HepG2 (cell line): ENCODE data around the gene MYLK3. TPM values are rescaled to one million over a fixed set of nuclear protein-coding genes. Genes with fewer than 3 reads are reported as not detected.

ENCODE experiments used
- ATF2 ChIP-seq: sonication (generic); formaldehyde crosslinking; IDR thresholded peaks from 2 replicates; pipeline ENCODE4 v1.4.0; 2020; ENCODE audit warnings: missing genetic modification reagents
- ATF3 ChIP-seq: sonication (generic); formaldehyde crosslinking; IDR thresholded peaks from 2 replicates; pipeline ENCODE4 v1.4.0; 2020; ENCODE audit warnings: missing genetic modification reagents
- ATF6 ChIP-seq: sonication (generic); formaldehyde crosslinking; conservative IDR thresholded peaks from 2 replicates; pipeline ENCODE4 v1.4.0; 2020; ENCODE audit warnings: missing genetic modification reagents
- BCLAF1 ChIP-seq: fragments of 450-650 bp; IDR thresholded peaks from 2 replicates; pipeline ENCODE4 v1.6.1; 2017; ENCODE audit warnings: mild to moderate bottlenecking
- FOXA1 ChIP-seq, 2 experiments: fragments of 450-650 bp in 1 of 2; sonication (generic) in 1 of 2; formaldehyde crosslinking in 1 of 2; IDR thresholded peaks; 2 replicates each; pipeline versions ENCODE4 v1.4.0 to v1.6.1; 2016 to 2020; ENCODE audit warnings: missing genetic modification reagents in 1 of 2
- LCORL ChIP-seq, 2 experiments: fragments of 450-650 bp in 1 of 2; sonication (generic) in 1 of 2; formaldehyde crosslinking in 1 of 2; IDR thresholded peaks; 2 replicates each; pipeline versions ENCODE4 v1.5.0 to v1.6.1; 2017 to 2020; ENCODE audit warnings: antibody characterized with exemption in 1 of 2, missing genetic modification reagents in 1 of 2
- MAZ ChIP-seq, 2 experiments: sonication (generic) in 1 of 2; formaldehyde crosslinking in 1 of 2; IDR thresholded peaks; 2 replicates each; pipeline versions ENCODE4 v1.5.0 to v1.6.1; 2012 to 2020; ENCODE audit warnings: low read depth in 2 of 2, mild to moderate bottlenecking in 2 of 2, borderline replicate concordance in 1 of 2, improper control_type of control experiment in 1 of 2, low read length in 1 of 2, missing genetic modification reagents in 1 of 2, moderate library complexity in 1 of 2
- MED1 ChIP-seq: sonication (generic); formaldehyde crosslinking; IDR thresholded peaks from 2 replicates; pipeline ENCODE4 v1.4.0; 2020; ENCODE audit warnings: missing genetic modification reagents
- MZF1 ChIP-seq: sonication (generic); formaldehyde crosslinking; IDR thresholded peaks from 2 replicates; pipeline ENCODE4 v1.8.1; 2023; ENCODE audit warnings: mild to moderate bottlenecking, missing genetic modification reagents, borderline replicate concordance
- PPARG ChIP-seq: conservative IDR thresholded peaks from 2 replicates; pipeline ENCODE4 v1.6.1; 2016; ENCODE audit warnings: missing biosample characterization, missing genetic modification reagents
- RBFOX2 ChIP-seq: fragments of 200-400 bp; formaldehyde crosslinking; IDR thresholded peaks from 2 replicates; pipeline ENCODE4 v1.6.1; 2017; ENCODE audit warnings: low read depth, mild to moderate bottlenecking, low read length
- SNRNP70 ChIP-seq: fragments of 200-400 bp; formaldehyde crosslinking; IDR thresholded peaks from 2 replicates; pipeline ENCODE4 v1.6.1; 2017; ENCODE audit warnings: mild to moderate bottlenecking, low read depth, low read length, moderate library complexity
- SOX13 ChIP-seq, 3 experiments: fragments of 450-650 bp in 1 of 3; sonication (generic) in 1 of 3; formaldehyde crosslinking in 1 of 3; IDR thresholded peaks in 2 of 3; conservative IDR thresholded peaks in 1 of 3; 2 replicates each; pipeline versions ENCODE4 v1.5.0 to v1.6.1; 2016 to 2020; ENCODE audit warnings: antibody characterized with exemption in 1 of 3, mild to moderate bottlenecking in 1 of 3, missing compliant biosample characterization in 1 of 3, missing genetic modification reagents in 1 of 3, moderate library complexity in 1 of 3
- SRF ChIP-seq: IDR thresholded peaks from 2 replicates; pipeline ENCODE4 v1.6.1; 2011; ENCODE audit warnings: mild to moderate bottlenecking, low read depth, low read length, moderate library complexity
- TBL1XR1 ChIP-seq: fragments of 150-350 bp; IDR thresholded peaks from 2 replicates; pipeline ENCODE4 v1.6.1; 2014; ENCODE audit warnings: borderline replicate concordance, low read length; ENCODE audit not compliant: partially characterized antibody
- TEAD3 ChIP-seq: optimal IDR thresholded peaks from 2 replicates; pipeline ENCODE3; 2016; ENCODE audit warnings: borderline replicate concordance
- THAP8 ChIP-seq: sonication (generic); formaldehyde crosslinking; IDR thresholded peaks from 2 replicates; pipeline ENCODE4 v1.5.1; 2020; ENCODE audit warnings: missing genetic modification reagents, mild to moderate bottlenecking, borderline replicate concordance
- ZNF362 ChIP-seq: sonication (generic); formaldehyde crosslinking; IDR thresholded peaks from 2 replicates; pipeline ENCODE4 v1.4.0; 2020; ENCODE audit warnings: missing genetic modification reagents, mild to moderate bottlenecking, borderline replicate concordance
- polyA plus RNA-seq, 8 experiments: library from polyadenylated mRNA; depleted of rRNA in 3 of 8; stranded (reverse) in 7 of 8; unstranded in 1 of 8; fragments of >200 nt; fragmentation: Illumina TruSeq in 4 of 8; extraction: Trizol in 4 of 8; gene quantifications; 2 replicates each; pipeline versions ENCODE4 v1.2.1 to v1.2.3, GENCODE V29; 2011 to 2016; ENCODE audit warnings: low read depth in 4 of 8, missing spikeins in 1 of 8, mixed read lengths in 1 of 8; ENCODE audit not compliant: insufficient read depth in 1 of 8
- total RNA-seq, 5 experiments: library from RNA; depleted of rRNA; stranded (reverse); fragments of >200 nt; fragmentation: Illumina TruSeq; extraction: Trizol; gene quantifications; 2 replicates each; pipeline ENCODE4 v1.2.3, GENCODE V29; 2016; ENCODE audit warnings: low read depth in 1 of 5

Gene MYLK3
- total and polyA plus RNA-seq, 2 of the 13 experiments (the other 11 are each of a cell fraction or from before 2014, with no cell fraction given) = 0.04 to 0.18 TPM

- TF ChIP-seq FOXA1 (IDR thresholded peaks at IDR 0.05) (no peak), FOXA1 (CRISPR knock-in tag; IDR thresholded peaks at IDR 0.05) (peak; percentile 18; the same call in 1 of the 2 replicates), ATF2 (0 out of 2 replicates have a peak, but pooled peaks have one; percentile 35), MED1 (CRISPR knock-in tag) (no peak; the same call in 1 of the 2 replicates), ZNF362 (no peak), ATF3 (CRISPR knock-in tag) (no peak), TEAD3 (peak; percentile 70), BCLAF1 (no peak), THAP8 (CRISPR knock-in tag) (no peak), SRF (0 out of 2 replicates have a peak, but pooled peaks have one; percentile 17), MAZ (IDR thresholded peaks at IDR 0.05; ENCODE audit: borderline replicate concordance, low read depth, low read length) (no peak), MAZ (CRISPR knock-in tag; IDR thresholded peaks at IDR 0.05; ENCODE audit: low read depth) (no peak), RBFOX2 (no peak), MZF1 (CRISPR knock-in tag) (no peak), TBL1XR1 (peak; percentile 31), PPARG (CRISPR knock-in tag) (no peak), ATF6 (CRISPR knock-in tag) (0 out of 2 replicates have a peak, but pooled peaks have one; percentile 86), SOX13 (IDR thresholded peaks at IDR 0.05) (no peak), SOX13 (CRISPR knock-in tag; conservative IDR thresholded peaks at IDR 0.05 in 1 of 2, IDR thresholded peaks at IDR 0.05 in 1 of 2) (peak in 1 of 2 experiments; percentile 17; a peak in 1 of 4 replicates), LCORL (IDR thresholded peaks at IDR 0.05) (no peak), LCORL (CRISPR knock-in tag; IDR thresholded peaks at IDR 0.05) (0 out of 2 replicates have a peak, but pooled peaks have one; percentile 21), SNRNP70 (no peak)
These were observed 74.7 kb downstream of the MYLK3 start (continued) for GRCh38 chr16:46673320-46674013.
